A673 (cell line): ENCODE measurements around the gene OR10V1. TPM values are rescaled to one million over a fixed set of nuclear protein-coding genes. Genes with fewer than 3 reads are reported as not detected.

ENCODE experiments used
- BruUV-seq: library from RNA; stranded (reverse); fragments of 400-500 nt; replicated peaks from 2 replicates; lab custom pipeline; 2021; lab: Mats Ljungman, UMichigan
- CTCF ChIA-PET: fragments of 300-600 bp; sonication (Branson Sonifier 250); formaldehyde crosslinking; loops from one replicate; lab custom pipeline; 2022; ENCODE audit warnings: antibody characterized with exemption; lab: Charles Lee
- POLR2A ChIA-PET: fragments of 300-600 bp; sonication (Branson Sonifier 250); formaldehyde crosslinking; loops from one replicate; lab custom pipeline; 2022; ENCODE audit warnings: antibody characterized with exemption; ENCODE audit not compliant: low non-redundant PET; lab: Charles Lee
- DNase-seq: peaks from one replicate; pipeline ENCODE4 v3.0.0-alpha.2; 2015; ENCODE audit warnings: low spot score
- H3K27ac ChIP-seq: fragments of 200-600 bp; sonication (generic); 2 replicates; pipeline ENCODE4 v1.5.1; 2016; ENCODE audit warnings: mixed run types, low read depth, mild to moderate bottlenecking, mixed read lengths, antibody characterized with exemption, low read length; ENCODE audit not compliant: poor library complexity, severe bottlenecking
- H3K27me3 ChIP-seq: fragments of 200-600 bp; sonication (generic); replicated peaks from 2 replicates; pipeline ENCODE4 v1.6.1; 2017; ENCODE audit warnings: mixed run types, low read depth, mild to moderate bottlenecking, mixed read lengths, antibody characterized with exemption, low read length; ENCODE audit not compliant: insufficient read depth, poor library complexity
- H3K36me3 ChIP-seq: fragments of 200-600 bp; sonication (generic); 2 replicates; pipeline ENCODE4 v1.6.1; 2016; ENCODE audit warnings: mixed run types, mild to moderate bottlenecking, mixed read lengths, antibody characterized with exemption, low read length; ENCODE audit not compliant: insufficient read depth, poor library complexity, severe bottlenecking
- H3K4me1 ChIP-seq: fragments of 200-600 bp; sonication (generic); 2 replicates; pipeline ENCODE4 v1.6.1; 2017; ENCODE audit warnings: mixed run types, mild to moderate bottlenecking, mixed read lengths, antibody characterized with exemption, low read length; ENCODE audit not compliant: insufficient read depth, poor library complexity, severe bottlenecking
- H3K4me3 ChIP-seq: fragments of 200-600 bp; sonication (generic); 2 replicates; pipeline ENCODE4 v1.5.1; 2016; ENCODE audit warnings: low read depth, mixed run types, mild to moderate bottlenecking, mixed read lengths, low read length; ENCODE audit not compliant: poor library complexity, severe bottlenecking
- H3K9me3 ChIP-seq: fragments of 200-600 bp; sonication (generic); 2 replicates; pipeline ENCODE4 v1.6.1; 2016; ENCODE audit warnings: mixed run types, low read depth, mild to moderate bottlenecking, mixed read lengths, antibody characterized with exemption, low read length; ENCODE audit not compliant: poor library complexity, severe bottlenecking
- EZH2 ChIP-seq: fragments of 200-600 bp; sonication (generic); IDR thresholded peaks from 2 replicates; pipeline ENCODE4 v1.6.1; 2017; ENCODE audit warnings: borderline replicate concordance, low read depth, mild to moderate bottlenecking, mixed read lengths, antibody characterized with exemption, low read length; ENCODE audit not compliant: poor library complexity, severe bottlenecking
- intact Hi-C: fragments of 100-400 bp; cut with micrococcal nuclease; formaldehyde crosslinking; loops from one replicate; pipeline ENCODE4 v1.10.0; 2022; ENCODE audit not compliant: unreplicated experiment
- total RNA-seq: library from RNA; stranded (reverse); gene quantifications from 2 replicates; pipeline ENCODE4 v1.2.3, GENCODE V29; 2021
- TF ChIP-seq, protein P1 (sequence below): fragments of 300-800, 200-600 bp; sonication (generic); conservative IDR thresholded peaks from 2 replicates; pipeline ENCODE4 v1.5.1; 2017; ENCODE audit warnings: low read depth, mild to moderate bottlenecking, antibody characterized with exemption, low read length, moderate library complexity, mixed read lengths

Gene OR10V1
- total RNA-seq, 1 experiment from 2014 or later: not detected

DNA sequence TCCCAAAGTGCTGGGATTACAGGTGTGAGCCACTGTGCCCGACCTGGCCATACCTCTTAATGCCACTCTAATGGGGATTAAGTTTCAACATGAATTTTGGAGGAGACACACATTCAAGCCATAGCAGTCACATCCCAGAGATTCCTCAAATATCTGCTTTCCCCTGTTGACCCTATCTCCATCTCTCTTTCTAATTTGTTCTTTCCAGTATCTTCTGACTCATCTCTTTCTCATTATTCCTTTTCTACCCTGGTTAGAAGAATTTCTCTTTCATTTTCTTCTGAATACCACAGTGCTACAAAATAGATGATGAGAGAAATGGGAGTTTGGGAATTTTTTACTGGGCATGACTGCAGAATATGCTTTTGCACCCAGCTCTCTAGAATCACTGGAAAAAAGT, 5.1 kb downstream of the OR10V1 start:
- no peaks in the 10 kb centered on the region for H3K36me3 ChIP-seq
- intact Hi-C loops: no loop called here
- no peaks in the 10 kb centered on the region for H3K27me3 ChIP-seq
- H3K4me1 ChIP-seq: no peaks in the 10 kb centered on the region
- DNase-seq: no peak
- H3K9me3 ChIP-seq: no peaks in the 10 kb centered on the region
- no peak overlapping the region for H3K27ac ChIP-seq
- POLR2A ChIA-PET: no interaction called here
- BruUV-seq: no TSS peak
- CTCF ChIA-PET: no interaction called here
- TF ChIP-seq EZH2: no peak
- TF ChIP-seq, protein P1, sequence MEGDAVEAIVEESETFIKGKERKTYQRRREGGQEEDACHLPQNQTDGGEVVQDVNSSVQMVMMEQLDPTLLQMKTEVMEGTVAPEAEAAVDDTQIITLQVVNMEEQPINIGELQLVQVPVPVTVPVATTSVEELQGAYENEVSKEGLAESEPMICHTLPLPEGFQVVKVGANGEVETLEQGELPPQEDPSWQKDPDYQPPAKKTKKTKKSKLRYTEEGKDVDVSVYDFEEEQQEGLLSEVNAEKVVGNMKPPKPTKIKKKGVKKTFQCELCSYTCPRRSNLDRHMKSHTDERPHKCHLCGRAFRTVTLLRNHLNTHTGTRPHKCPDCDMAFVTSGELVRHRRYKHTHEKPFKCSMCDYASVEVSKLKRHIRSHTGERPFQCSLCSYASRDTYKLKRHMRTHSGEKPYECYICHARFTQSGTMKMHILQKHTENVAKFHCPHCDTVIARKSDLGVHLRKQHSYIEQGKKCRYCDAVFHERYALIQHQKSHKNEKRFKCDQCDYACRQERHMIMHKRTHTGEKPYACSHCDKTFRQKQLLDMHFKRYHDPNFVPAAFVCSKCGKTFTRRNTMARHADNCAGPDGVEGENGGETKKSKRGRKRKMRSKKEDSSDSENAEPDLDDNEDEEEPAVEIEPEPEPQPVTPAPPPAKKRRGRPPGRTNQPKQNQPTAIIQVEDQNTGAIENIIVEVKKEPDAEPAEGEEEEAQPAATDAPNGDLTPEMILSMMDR: no peak
- H3K4me3 ChIP-seq: no peak overlapping the region

DNA sequence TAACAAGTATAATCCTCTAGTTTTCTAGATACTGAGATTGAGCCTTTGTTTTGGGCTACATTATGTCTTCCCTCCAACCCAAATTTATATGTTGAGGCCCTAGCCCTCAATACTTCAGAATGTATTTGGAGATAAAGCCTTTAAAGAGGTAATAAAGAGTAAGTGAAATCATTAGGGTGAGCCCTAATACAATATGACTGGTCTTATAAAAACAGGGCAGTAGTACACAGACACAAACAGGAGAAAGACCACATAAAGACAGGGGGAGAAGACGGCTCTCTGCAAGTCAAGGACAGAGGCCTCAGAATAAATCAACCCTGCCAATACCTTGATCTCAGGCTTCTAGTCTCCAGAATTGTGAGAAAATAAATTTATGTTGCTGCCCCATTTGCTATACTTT, 6.3 kb downstream of the OR10V1 start:
- Histone ChIP-seq H3K27me3 (no peaks in the 10 kb centered on the region), H3K27ac (no peak overlapping the region), H3K36me3 (no peaks in the 10 kb centered on the region), H3K4me3 (no peak overlapping the region), H3K4me1 (no peaks in the 10 kb centered on the region), H3K9me3 (no peaks in the 10 kb centered on the region)
- no TSS peak for BruUV-seq
- CTCF ChIA-PET: no interaction called here
- DNase-seq: no peak
- intact Hi-C loops: no loop called here
- POLR2A ChIA-PET: no interaction called here
- TF ChIP-seq, protein P1: no peak
- TF ChIP-seq EZH2: no peak

DNA sequence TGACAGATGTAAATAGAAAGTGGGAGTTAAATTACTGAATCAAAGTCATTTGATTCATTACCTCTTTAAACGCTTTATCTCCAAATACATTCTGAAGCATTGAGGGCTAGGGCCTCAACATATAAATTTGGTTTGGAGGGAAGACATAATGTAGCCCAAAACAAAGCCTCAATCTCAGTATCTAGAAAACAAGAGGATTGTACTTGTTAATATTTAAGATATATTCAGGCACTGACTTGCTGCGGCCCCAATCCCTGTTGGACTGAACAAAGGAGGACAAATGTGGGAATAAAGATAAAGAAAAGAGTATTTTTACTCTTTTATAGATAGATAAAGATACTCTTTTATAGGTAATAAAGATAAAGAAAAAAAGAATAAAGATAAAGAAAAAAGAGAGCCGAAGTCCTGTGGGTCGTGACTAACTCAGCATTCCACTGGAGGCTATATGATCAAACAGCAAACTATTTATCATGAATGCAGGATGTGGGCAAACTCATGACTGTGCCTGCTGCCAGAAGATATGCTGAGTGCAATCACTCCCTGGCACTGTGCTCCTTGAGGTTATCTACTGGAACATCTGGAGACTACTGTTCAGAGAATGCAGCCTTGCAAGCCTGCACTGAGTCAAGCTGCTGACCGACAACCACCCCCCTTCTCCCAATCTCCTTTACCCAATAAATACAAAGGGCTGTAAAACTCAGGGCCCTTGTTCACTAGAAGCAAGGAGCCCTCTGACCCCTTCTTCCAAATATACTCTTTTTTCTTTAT, 6.9 kb downstream of the OR10V1 start:
- TF ChIP-seq, protein P1: no peak
- TF ChIP-seq EZH2: no peak
- no TSS peak for BruUV-seq
- H3K36me3 ChIP-seq: no peaks in the 10 kb centered on the region
- H3K9me3 ChIP-seq: no peaks in the 10 kb centered on the region
- POLR2A ChIA-PET: no interaction called here
- no peak for DNase-seq
- H3K27me3 ChIP-seq: no peaks in the 10 kb centered on the region
- CTCF ChIA-PET: no interaction called here
- H3K4me1 ChIP-seq: no peaks in the 10 kb centered on the region
- no peak overlapping the region for H3K4me3 ChIP-seq
- intact Hi-C loops: no loop called here
- H3K27ac ChIP-seq: no peak overlapping the region
